SU-DHL-6 (cell line): ENCODE results near the gene DCC.

Experiments used
- EZH2phosphoT487 ChIP-seq: fragments of 200-600 bp; sonication (generic), shearing (Covaris generic); conservative IDR thresholded peaks from 2 replicates; pipeline ENCODE4 v1.6.1; 2018; ENCODE audit warnings: mild to moderate bottlenecking, antibody characterized with exemption, low read length, moderate library complexity, mixed read lengths
- TF ChIP-seq, protein P1 (sequence below): fragments of 200-600 bp; sonication (generic); IDR thresholded peaks from one replicate; pipeline ENCODE4 v1.5.1; 2017; ENCODE audit warnings: antibody characterized with exemption, mild to moderate bottlenecking, low read length, moderate library complexity; ENCODE audit not compliant: insufficient read depth, poor library complexity, severe bottlenecking

DNA sequence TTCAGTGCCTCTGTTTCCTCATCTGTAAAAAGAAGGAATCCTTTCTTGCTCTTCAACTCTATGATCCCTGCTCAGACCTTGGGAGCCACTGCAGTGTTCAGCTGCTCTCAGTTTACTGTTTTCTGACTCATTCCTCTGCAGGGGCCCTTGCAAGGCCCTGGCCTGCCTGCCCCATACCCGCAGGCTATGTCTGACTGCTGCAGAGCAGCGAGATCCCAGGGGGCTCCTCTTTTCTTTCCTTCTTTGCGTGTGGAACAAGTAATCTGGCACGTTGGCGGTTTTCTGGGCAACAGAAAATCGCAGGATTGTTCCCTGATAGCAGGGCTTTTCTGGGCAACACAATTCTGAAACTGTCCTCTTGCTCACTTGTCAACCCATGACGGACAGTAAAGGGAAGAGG, 376.0 kb downstream of the DCC start:
- TF ChIP-seq, protein P1, sequence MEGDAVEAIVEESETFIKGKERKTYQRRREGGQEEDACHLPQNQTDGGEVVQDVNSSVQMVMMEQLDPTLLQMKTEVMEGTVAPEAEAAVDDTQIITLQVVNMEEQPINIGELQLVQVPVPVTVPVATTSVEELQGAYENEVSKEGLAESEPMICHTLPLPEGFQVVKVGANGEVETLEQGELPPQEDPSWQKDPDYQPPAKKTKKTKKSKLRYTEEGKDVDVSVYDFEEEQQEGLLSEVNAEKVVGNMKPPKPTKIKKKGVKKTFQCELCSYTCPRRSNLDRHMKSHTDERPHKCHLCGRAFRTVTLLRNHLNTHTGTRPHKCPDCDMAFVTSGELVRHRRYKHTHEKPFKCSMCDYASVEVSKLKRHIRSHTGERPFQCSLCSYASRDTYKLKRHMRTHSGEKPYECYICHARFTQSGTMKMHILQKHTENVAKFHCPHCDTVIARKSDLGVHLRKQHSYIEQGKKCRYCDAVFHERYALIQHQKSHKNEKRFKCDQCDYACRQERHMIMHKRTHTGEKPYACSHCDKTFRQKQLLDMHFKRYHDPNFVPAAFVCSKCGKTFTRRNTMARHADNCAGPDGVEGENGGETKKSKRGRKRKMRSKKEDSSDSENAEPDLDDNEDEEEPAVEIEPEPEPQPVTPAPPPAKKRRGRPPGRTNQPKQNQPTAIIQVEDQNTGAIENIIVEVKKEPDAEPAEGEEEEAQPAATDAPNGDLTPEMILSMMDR: no peak
- TF ChIP-seq EZH2phosphoT487: no peak
